Right cardiac atrium (tissue), 5 donors: ENCODE data around the gene MVB12A. TPM values are rescaled to one million over a fixed set of nuclear protein-coding genes. Genes with fewer than 3 reads are reported as not detected.

Source experiments
- ATAC-seq, 2 donors: fragments of 200-7000 bp; cut with Tn5 transposase; one replicate each; pipeline versions ENCODE4 v1.8.0 to v1.9.1; 2020; ENCODE audit warnings: moderate library complexity in 2 of 2, mild to moderate bottlenecking in 1 of 2
- DNase-seq, 3 donors: peaks; one replicate each; pipeline ENCODE4 v3.0.0-alpha.2; 2020
- H3K27ac ChIP-seq: one replicate; pipeline ENCODE4 v1.5.1; 2013; ENCODE audit warnings: mild to moderate bottlenecking, low read length, control low read depth, moderate library complexity
- H3K27me3 ChIP-seq: one replicate; pipeline ENCODE4 v1.6.1; 2013; ENCODE audit not compliant: control insufficient read depth, insufficient read depth
- H3K4me1 ChIP-seq: one replicate; pipeline ENCODE4 v1.6.1; 2013; ENCODE audit warnings: low read length; ENCODE audit not compliant: control insufficient read depth, insufficient read depth
- H3K4me3 ChIP-seq: one replicate; pipeline ENCODE4 v1.5.1; 2013; ENCODE audit warnings: low read length, control low read depth
- H3K9me3 ChIP-seq: one replicate; pipeline ENCODE4 v1.6.1; 2013; ENCODE audit warnings: low read length; ENCODE audit not compliant: control insufficient read depth
- WGBS: extraction: QIAGEN DNeasy Blood & Tissue Kit; methylation state at CpG from one replicate; pipeline ENCODE4 v1.1.7; 2013; 5-methylcytosine and 5-hydroxymethylcytosine counted together
- intact Hi-C, 4 donors: fragments of 100-400 bp; cut with DNase I; formaldehyde crosslinking; loops; one replicate each; pipeline versions ENCODE4 v1.11.0 to v1.14.0; 2022 to 2023
- polyA plus RNA-seq: library from polyadenylated mRNA; stranded (reverse); fragments of 200-250 nt; gene quantifications from one replicate; pipeline ENCODE4 v1.2.3, GENCODE V29; 2013
- total RNA-seq, 4 donors: library from RNA; stranded (reverse); fragmentation: NEBNext Ultra II Directional; extraction: Animal tissue kit (Norgen Biotek cat#: 25700); gene quantifications; one replicate each; pipeline ENCODE4 v1.2.1, GENCODE V29; 2021
- donor health status: healthy with polysubstance abuse.
- donor health status: DM: no; HTN: yes; CAD: no.
- donor health status: DM: no; HTN: no; CAD: no.
- donor health status: DM: no; HTN: yes; CAD: no; lungs with severe emphysema.
- donor health status: DM: yes; HTN: yes; CAD: no.

The MVB12A gene
- total and polyA plus RNA-seq, 5 donors: 20.6 to 30.5 (median 24.7) TPM

DNA sequence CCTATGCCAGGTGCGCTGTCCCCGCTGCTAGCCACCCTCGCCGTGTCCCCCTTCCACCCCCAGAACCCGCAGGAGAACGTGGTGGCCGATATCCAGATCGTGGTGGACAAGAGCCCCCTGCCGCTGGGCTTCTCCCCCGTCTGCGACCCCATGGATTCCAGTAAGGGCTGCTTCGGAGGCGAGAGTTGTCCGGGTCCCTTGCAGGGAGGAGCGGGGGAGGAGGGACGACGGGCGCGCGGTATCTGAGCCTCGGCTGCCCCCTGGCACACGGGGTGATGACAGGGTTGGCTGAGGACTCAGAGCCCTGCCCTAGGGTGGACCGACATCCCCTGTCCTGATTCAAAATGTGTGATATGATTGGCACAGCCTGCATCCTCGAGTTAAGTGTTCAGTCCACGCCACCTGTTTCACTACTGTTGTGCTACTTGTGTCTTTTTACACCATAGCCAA is 653 bp downstream of the MVB12A start:
- no peaks in the 10 kb centered on the region for H3K9me3 ChIP-seq
- no peaks in the 10 kb centered on the region for H3K4me1 ChIP-seq
- WGBS: 4% methylated on average over 25 of the region's 25 CpGs
- DNase-seq: peak; percentile 60 to 78 (median 78)
- intact Hi-C loops: no loop called here
- no peaks in the 10 kb centered on the region for H3K27me3 ChIP-seq
- peak overlapping the region; percentile 59 for H3K4me3 ChIP-seq
- H3K27ac ChIP-seq: no peak overlapping the region
- ATAC-seq: peak; percentile 53 to 61

GRCh38 chr19:17421942-17422341 is 2.1 kb downstream of the MVB12A start:
- no peak for DNase-seq
- H3K9me3 ChIP-seq: no peaks in the 10 kb centered on the region
- no peak overlapping the region for H3K4me3 ChIP-seq
- 98% methylated on average over 4 of the region's 4 CpGs for WGBS
- no peaks in the 10 kb centered on the region for H3K4me1 ChIP-seq
- intact Hi-C loops: no loop called here
- H3K27me3 ChIP-seq: no peaks in the 10 kb centered on the region
- no peak overlapping the region for H3K27ac ChIP-seq
- no peak for ATAC-seq

DNA sequence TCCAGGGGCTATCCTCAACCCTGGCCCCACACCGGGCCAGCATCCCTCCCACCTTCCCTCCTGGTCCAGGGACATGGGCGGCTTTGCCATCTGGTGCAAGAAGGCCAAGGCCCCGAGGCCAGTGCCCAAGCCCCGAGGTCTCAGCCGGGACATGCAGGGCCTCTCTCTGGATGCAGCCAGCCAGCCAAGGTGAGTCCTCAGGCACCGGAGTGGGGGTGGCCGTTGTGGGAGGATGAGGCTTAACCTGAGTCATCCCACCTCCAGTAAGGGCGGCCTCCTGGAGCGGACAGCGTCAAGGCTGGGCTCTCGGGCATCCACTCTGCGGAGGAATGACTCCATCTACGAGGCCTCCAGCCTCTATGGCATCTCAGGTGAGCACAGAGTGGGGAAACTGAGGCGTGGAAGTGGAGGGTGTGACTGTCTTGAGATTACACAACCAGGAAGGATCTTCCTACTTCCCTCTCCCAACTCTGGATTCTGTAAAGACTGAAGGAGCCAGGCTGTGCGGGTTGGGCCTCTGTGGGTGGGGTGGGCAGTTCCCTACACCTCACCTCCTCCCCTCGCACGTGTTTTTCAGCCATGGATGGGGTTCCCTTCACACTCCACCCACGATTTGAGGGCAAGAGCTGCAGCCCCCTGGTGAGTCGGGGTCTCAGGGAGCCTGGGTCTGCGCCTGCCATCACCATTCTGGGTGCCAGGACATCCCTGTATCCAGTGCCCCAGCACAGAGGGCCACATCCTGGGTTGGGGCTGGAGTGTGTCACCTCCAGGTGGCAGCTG is 3.8 kb downstream of the MVB12A start:
- peak in 1 of 3 donors; percentile 53 for DNase-seq
- Histone ChIP-seq H3K9me3 (no peaks in the 10 kb centered on the region), H3K4me1 (no peaks in the 10 kb centered on the region), H3K4me3 (no peak overlapping the region), H3K27me3 (no peaks in the 10 kb centered on the region), H3K27ac (no peak overlapping the region)
- 92% methylated on average over 20 of the region's 20 CpGs for WGBS
- intact Hi-C loops: no loop called here
- ATAC-seq: no peak

GRCh38 chr19:17424743-17425365 is 5.0 kb downstream of the MVB12A start:
- intact Hi-C loops: no loop called here

DNA sequence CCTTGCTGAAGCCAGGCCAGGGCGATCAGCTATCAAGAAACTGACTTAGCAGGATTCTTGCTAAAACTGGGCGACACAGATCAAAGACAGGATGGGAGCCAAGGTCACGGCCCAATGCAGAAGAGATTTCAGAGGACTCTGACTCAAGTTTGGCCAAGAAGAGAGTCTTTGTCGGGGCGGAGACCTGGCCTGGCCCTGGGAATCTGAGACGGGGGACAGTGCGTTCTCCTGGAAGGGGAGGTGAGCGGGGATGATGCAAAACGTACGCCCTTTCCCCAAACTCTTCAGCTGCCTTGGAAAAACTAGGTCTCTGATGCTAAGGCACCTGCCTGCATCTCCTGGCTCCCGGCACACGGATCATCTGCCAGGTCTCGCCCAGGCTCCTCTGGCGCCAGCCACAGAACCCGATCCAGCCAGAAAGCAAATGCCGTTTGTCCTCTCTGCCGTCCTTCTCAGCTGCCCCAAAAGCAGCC is 9.8 kb downstream of the MVB12A start:
- Histone ChIP-seq H3K9me3 (no peaks in the 10 kb centered on the region), H3K27me3 (no peaks in the 10 kb centered on the region), H3K4me3 (no peak overlapping the region), H3K27ac (no peak overlapping the region), H3K4me1 (no peaks in the 10 kb centered on the region)
- DNase-seq (no peak), ATAC-seq (no peak)
- intact Hi-C loops: no loop called here
- WGBS: 60% methylated on average over 17 of the region's 17 CpGs

More at GRCh38 chr19:17424743-17425365, 5.0 kb downstream of the MVB12A start:
- no peaks in the 10 kb centered on the region for H3K4me1 ChIP-seq
- 24% methylated on average over 27 of the region's 27 CpGs for whole genome bisulfite sequencing
- H3K27me3 ChIP-seq: no peaks in the 10 kb centered on the region
- no peak overlapping the region for H3K4me3 ChIP-seq
- ATAC-seq: peak; percentile 36 to 43
- H3K27ac ChIP-seq: no peak overlapping the region
- no peaks in the 10 kb centered on the region for H3K9me3 ChIP-seq
- peak; percentile 63 to 83 (median 75) for DNase-seq

- ATAC-seq (no peak), DNase-seq (no peak)
- Histone ChIP-seq H3K4me1 (no peaks in the 10 kb centered on the region), H3K27ac (no peak overlapping the region), H3K9me3 (no peaks in the 10 kb centered on the region), H3K27me3 (no peaks in the 10 kb centered on the region), H3K4me3 (no peak overlapping the region)
- intact Hi-C loops: no loop called here
- 92% methylated on average over 7 of the region's 7 CpGs for WGBS
Measured at GRCh38 chr19:17431417-17431816, 11.6 kb downstream of the MVB12A start.

GRCh38 chr19:17435218-17435617 is 15.4 kb downstream of the MVB12A start:
- 81% methylated on average over 7 of the region's 7 CpGs for WGBS
- no peak for DNase-seq
- no peak overlapping the region for H3K4me3 ChIP-seq
- intact Hi-C loops: no loop called here
- no peaks in the 10 kb centered on the region for H3K27me3 ChIP-seq
- H3K4me1 ChIP-seq: no peaks in the 10 kb centered on the region
- no peak for ATAC-seq
- H3K9me3 ChIP-seq: no peaks in the 10 kb centered on the region
- H3K27ac ChIP-seq: no peak overlapping the region

- Histone ChIP-seq H3K27ac (no peak overlapping the region), H3K27me3 (no peaks in the 10 kb centered on the region), H3K4me3 (no peak overlapping the region), H3K4me1 (no peaks in the 10 kb centered on the region), H3K9me3 (no peaks in the 10 kb centered on the region)
- 96% methylated on average over 25 of the region's 25 CpGs for WGBS
- DNase-seq (peak in 1 of 3 donors; percentile 37), ATAC-seq (no peak)
- intact Hi-C loops: no loop called here
Measured at GRCh38 chr19:17436094-17436873, 16.4 kb downstream of the MVB12A start.

DNA sequence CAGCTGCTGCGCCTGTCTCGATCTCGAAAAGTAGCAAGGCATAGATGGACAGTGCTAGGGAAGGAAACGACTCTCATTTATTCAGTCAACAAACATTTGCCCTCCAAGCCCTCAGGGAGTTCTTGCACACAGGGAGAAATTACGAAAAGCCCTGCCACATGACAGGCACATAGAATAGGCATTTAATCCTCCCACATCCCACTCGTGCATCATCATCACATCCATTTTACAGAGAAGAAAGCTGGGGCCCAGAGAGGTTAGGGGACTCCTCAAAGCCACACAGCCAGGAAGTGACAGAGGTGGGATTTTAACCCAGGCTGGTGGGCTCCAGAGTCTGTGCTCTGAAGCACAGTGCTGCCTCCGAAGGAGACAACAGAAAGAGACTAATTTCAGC is 17.0 kb downstream of the MVB12A start:
- Histone ChIP-seq H3K27ac (no peak overlapping the region), H3K4me1 (no peaks in the 10 kb centered on the region), H3K27me3 (no peaks in the 10 kb centered on the region), H3K4me3 (no peak overlapping the region), H3K9me3 (no peaks in the 10 kb centered on the region)
- ATAC-seq: no peak
- 88% methylated on average over 7 of the region's 7 CpGs for WGBS
- intact Hi-C loops: no loop called here
- DNase-seq: no peak

- intact Hi-C loops: no loop called here
- Histone ChIP-seq H3K27ac (no peak overlapping the region), H3K9me3 (no peaks in the 10 kb centered on the region), H3K4me3 (no peak overlapping the region), H3K4me1 (no peaks in the 10 kb centered on the region), H3K27me3 (no peaks in the 10 kb centered on the region)
- 48% methylated on average over 8 of the region's 8 CpGs for WGBS
- DNase-seq (no peak), ATAC-seq (peak in 1 of 2 donors; percentile 48)
Measured at GRCh38 chr19:17441241-17442021, 21.6 kb downstream of the MVB12A start.
